AG04449 (cell line): ENCODE data around the gene PCDHA12.
"Not testable (repeated sequence)": the region's sequence is repeated elsewhere in the genome, so short reads cannot be mapped to it uniquely, and the experiment has no call there.

Experiments
- CTCF ChIA-PET: fragments of 350-600 bp; formaldehyde crosslinking; extraction: SDS; loops from one replicate; lab custom pipeline; 2021; ENCODE audit warnings: antibody characterized with exemption; lab: Yijun Ruan, JAX
- POLR2A ChIA-PET: fragments of 400-600, 350-600 bp; formaldehyde crosslinking; extraction: SDS; loops from one replicate; lab custom pipeline; 2020; ENCODE audit warnings: antibody characterized with exemption, inconsistent platforms; lab: Yijun Ruan, JAX
- DNase-seq: peaks from one replicate; pipeline ENCODE4 v3.0.0-alpha.2; 2010; ENCODE audit warnings: low read depth, low spot score
- H3K4me3 ChIP-seq: 2 replicates; pipeline ENCODE4 v1.5.1; 2011; ENCODE audit warnings: low read depth, mild to moderate bottlenecking, control low read depth, low read length
- CTCF ChIP-seq: IDR thresholded peaks from one replicate; pipeline ENCODE4 v1.5.1; 2011; ENCODE audit warnings: mild to moderate bottlenecking, moderate library complexity, low read length, control low read depth, inconsistent platforms; ENCODE audit not compliant: insufficient read depth; ENCODE audit errors: missing control alignments

PCDHA12 gene

GRCh38 chr5:140869555-140869886, 5.6 kb upstream of the PCDHA12 start:
- CTCF ChIA-PET = no interaction called here
- POLR2A ChIA-PET = no interaction called here
- H3K4me3 ChIP-seq = no peak overlapping the region

GRCh38 chr5:140870221-140871201, 4.6 kb upstream of the PCDHA12 start:
- no peak overlapping the region for H3K4me3 ChIP-seq
- TF ChIP-seq CTCF = no peak
- POLR2A ChIA-PET = no interaction called here
- no peak for DNase-seq
- CTCF ChIA-PET = no interaction called here

More at GRCh38 chr5:140869555-140869886, 5.6 kb upstream of the PCDHA12 start:
- no peak for DNase-seq
- TF ChIP-seq CTCF = no peak

- DNase-seq, CTCF ChIA-PET, POLR2A ChIA-PET, H3K4me3 ChIP-seq: not testable (repeated sequence)
Observed at GRCh38 chr5:140876541-140877261, 1.6 kb downstream of the PCDHA12 start.

GRCh38 chr5:140877262-140877581, 2.1 kb downstream of the PCDHA12 start:
- POLR2A ChIA-PET = no interaction called here
- DNase-seq = no peak
- CTCF ChIA-PET = no interaction called here
- H3K4me3 ChIP-seq = no peak overlapping the region
- TF ChIP-seq CTCF = no peak

- no peak for TF ChIP-seq CTCF
- no peak within 1 kb of the TSS for H3K4me3 ChIP-seq
- ChIA-PET POLR2A (no interaction called here), CTCF (no interaction called here)
- DNase-seq = no peak
Observed at GRCh38 chr5:140881889-140882590, 6.9 kb downstream of the PCDHA12 start, which contains the start of gene PCDHA13. TSS of gene PCDHA13 (plus strand) at chr5:140882124. CDS start at chr5:140882269, 145 bp downstream.

GRCh38 chr5:140882591-140882899, 7.4 kb downstream of the PCDHA12 start:
- DNase-seq = no peak
- no peak overlapping the region for H3K4me3 ChIP-seq
- no peak for TF ChIP-seq CTCF

More at GRCh38 chr5:140882591-140882899, 7.4 kb downstream of the PCDHA12 start:
- POLR2A ChIA-PET = no interaction called here
- CTCF ChIA-PET = no interaction called here
